Measurements from ENCODE around the gene RGL1.

GRCh38 chr1:183884526-183884925 is 79.6 kb downstream of the RGL1 start:
- TF ChIP-seq POLR2AphosphoS5 (IDR thresholded peaks at IDR 0.05; ENCODE audit: low read depth, low read length) (no peak), POLR2A (IDR thresholded peaks at IDR 0.05; ENCODE audit: low read depth, low read length) (no peak)
